PC-9 (cell line): Measurements from ENCODE around the gene RRAS. TPM values are rescaled to one million over a fixed set of nuclear protein-coding genes. Genes with fewer than 3 reads are reported as not detected.
A peak's percentile ranks its signal among the peaks of the same experiment; 100 is the strongest.

Source experiments
- Bru-seq: library from RNA; stranded (reverse); fragments of 400-500 nt; gene quantifications from one replicate; lab custom pipeline; 2021; lab: Mats Ljungman, UMichigan
- BruChase-seq, 2 experiments: library from RNA; stranded (reverse); fragments of 400-500 nt; gene quantifications; one replicate each; lab custom pipeline; 2021; lab: Mats Ljungman, UMichigan
- BruUV-seq: library from RNA; stranded (reverse); fragments of 400-500 nt; replicated peaks from 2 replicates; lab custom pipeline; 2021; lab: Mats Ljungman, UMichigan
- CTCF ChIA-PET: fragments of 300-600 bp; sonication (Branson Sonifier 250); formaldehyde crosslinking; loops from one replicate; lab custom pipeline; 2022; ENCODE audit warnings: antibody characterized with exemption; lab: Charles Lee
- POLR2A ChIA-PET: fragments of 300-600 bp; sonication (Branson Sonifier 250); formaldehyde crosslinking; loops from one replicate; lab custom pipeline; 2022; ENCODE audit warnings: antibody characterized with exemption; ENCODE audit not compliant: unreplicated experiment; lab: Charles Lee
- DNase-seq, 2 experiments: peaks; one replicate each; pipeline versions ENCODE4 v3.0.0 to v3.0.0-alpha.2; 2015 to 2022; ENCODE audit warnings: mixed read lengths in 1 of 2
- H2AFZ ChIP-seq: fragments of 200-600 bp; sonication (generic); 2 replicates; pipeline ENCODE4 v1.8.1; 2017; ENCODE audit warnings: antibody characterized with exemption
- H3F3A ChIP-seq: fragments of 200-600 bp; sonication (generic); 2 replicates; pipeline ENCODE4 v1.8.1; 2017; ENCODE audit warnings: antibody characterized with exemption, mild to moderate bottlenecking, low read depth; ENCODE audit not compliant: insufficient read depth
- H3K27ac ChIP-seq: fragments of 200-600 bp; sonication (generic); 2 replicates; pipeline ENCODE4 v1.6.1; 2016; ENCODE audit warnings: mixed run types
- H3K27me3 ChIP-seq: fragments of 200-600 bp; sonication (generic); 2 replicates; pipeline ENCODE4 v1.6.1; 2016; ENCODE audit warnings: low read depth, mixed run types; ENCODE audit not compliant: insufficient read depth
- H3K36me3 ChIP-seq: fragments of 200-600 bp; sonication (generic); 2 replicates; pipeline ENCODE4 v1.6.1; 2016; ENCODE audit warnings: low read depth, mixed run types
- H3K4me1 ChIP-seq: fragments of 200-600 bp; sonication (generic); replicated peaks from 2 replicates; pipeline ENCODE4 v1.6.1; 2016; ENCODE audit warnings: mixed run types; ENCODE audit not compliant: insufficient read depth
- H3K4me2 ChIP-seq: fragments of 200-600 bp; sonication (generic); 2 replicates; pipeline ENCODE4 v1.6.1; 2017; ENCODE audit warnings: mixed run types
- H3K4me3 ChIP-seq: fragments of 200-600 bp; sonication (generic); 2 replicates; pipeline ENCODE4 v1.6.1; 2016; ENCODE audit warnings: mixed run types
- H3K79me2 ChIP-seq: fragments of 200-600 bp; sonication (generic); 2 replicates; pipeline ENCODE4 v1.6.1; 2017; ENCODE audit warnings: low read depth, mixed run types
- H3K9me2 ChIP-seq: fragments of 200-600 bp; sonication (generic); 2 replicates; pipeline ENCODE4 v1.8.1; 2017; ENCODE audit warnings: mild to moderate bottlenecking; ENCODE audit not compliant: insufficient read depth
- H3K9me3 ChIP-seq: fragments of 200-600 bp; sonication (generic); 2 replicates; pipeline ENCODE4 v1.8.1; 2016; ENCODE audit warnings: low read depth; ENCODE audit not compliant: insufficient read depth
- H4K20me1 ChIP-seq: fragments of 200-600 bp; sonication (generic); 2 replicates; pipeline ENCODE4 v1.8.1; 2017; ENCODE audit not compliant: insufficient read depth
- EZH2 ChIP-seq: fragments of 200-600 bp; sonication (generic); IDR thresholded peaks from 2 replicates; pipeline ENCODE4 v1.8.0; 2017; ENCODE audit warnings: antibody characterized with exemption, low read depth
- intact Hi-C: fragments of 100-400 bp; cut with micrococcal nuclease; formaldehyde crosslinking; loops from one replicate; pipeline ENCODE4 v1.10.0; 2022; ENCODE audit not compliant: unreplicated experiment
- long read RNA-seq: library from polyadenylated mRNA; stranded (forward); transcript quantifications from one replicate; pipeline ENCODE4 v2.0.0, GENCODE V29; 2022
- total RNA-seq: library from RNA; stranded (reverse); gene quantifications from 2 replicates; pipeline ENCODE4 v1.2.3, GENCODE V29; 2021
- TF ChIP-seq, protein P1 (sequence below): fragments of 200-600 bp; sonication (generic); conservative IDR thresholded peaks from 2 replicates; pipeline ENCODE4 v1.6.1; 2017; ENCODE audit warnings: mixed run types, antibody characterized with exemption, mild to moderate bottlenecking, moderate library complexity

Gene RRAS
- total RNA-seq, result 36.6 and 40.6 TPM in 2 replicates
- percentile 44 among the genes with signal in this experiment for Bru-seq, nascent RNA
- percentile 45 among the genes with signal in this experiment for BruChase-seq, experiment 1, labeled RNA remaining after a 2-hour chase
- BruChase-seq, experiment 2, labeled RNA remaining after a 6-hour chase, result percentile 59 among the genes with signal in this experiment
- long read RNA-seq, transcript RRAS-201 (6 exons, 1,044 nt), result major isoform, 107 of 113 reads
- long read RNA-seq, partial matches to known transcripts, result 0 of 113 reads
- long read RNA-seq, other reads (novel, unspliced or antisense), result 6 of 113 reads

DNA sequence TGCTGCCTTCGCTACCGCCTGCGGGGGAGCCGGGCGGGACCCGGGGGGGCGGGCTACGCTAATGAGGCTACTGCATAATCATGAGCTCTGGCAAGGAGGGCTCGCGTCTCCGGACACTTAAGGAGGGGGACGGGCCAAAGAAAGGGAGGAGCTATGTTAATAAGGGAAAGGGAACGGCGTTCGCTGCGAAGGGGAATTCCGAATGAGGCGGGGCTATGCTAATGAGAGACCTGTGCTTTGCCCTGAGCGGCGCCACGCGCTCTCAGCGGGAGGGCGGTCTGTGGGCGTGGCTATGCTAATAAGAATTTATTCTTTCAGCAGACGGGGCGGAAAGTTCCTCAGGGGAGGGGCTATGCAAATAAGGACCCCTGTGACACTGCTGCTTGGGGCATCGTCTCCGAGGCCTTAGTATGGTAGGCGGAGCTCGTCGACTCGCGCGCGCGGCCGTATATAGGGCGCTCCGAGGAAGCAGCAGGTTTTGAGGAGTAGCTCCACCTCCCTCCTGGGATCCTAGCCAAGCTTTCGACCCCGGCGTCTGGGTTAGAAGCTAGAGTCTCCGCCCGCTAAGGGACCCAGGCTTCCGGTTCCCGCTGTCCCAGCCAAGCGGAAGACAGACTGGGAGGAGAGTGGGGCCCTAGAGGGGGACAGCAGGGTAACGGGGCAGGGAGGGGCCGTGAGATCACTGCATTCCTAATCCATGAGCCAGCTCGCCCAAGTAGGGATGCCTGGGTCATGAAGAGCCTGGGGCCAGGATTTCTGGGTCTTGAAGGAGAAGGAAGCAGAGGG lies at the start of gene RRAS:
RRAS (minus strand) TSS at position 31 of the 786 bp plus-strand sequence. CDS start 45 bp downstream, outside the sequence.
- intact Hi-C loops, result loop anchor here (1.0 to 10.0 kb wide), 9 partner anchors 28 to 768 kb away; partner anchors contain the start of genes AKT1S1, ALDH16A1, GYS1 and NOSIP
- peaks cover 37% of the 10 kb centered on the region for H3K4me1 ChIP-seq

GRCh38 chr19:49689133-49690078 lies 49.5 kb upstream of the RRAS start, which contains the start of gene ADM5:
ADM5 (plus strand) TSS chr19:49689594; CDS start chr19:49689838, 244 bp downstream.
- TF ChIP-seq, protein P1, sequence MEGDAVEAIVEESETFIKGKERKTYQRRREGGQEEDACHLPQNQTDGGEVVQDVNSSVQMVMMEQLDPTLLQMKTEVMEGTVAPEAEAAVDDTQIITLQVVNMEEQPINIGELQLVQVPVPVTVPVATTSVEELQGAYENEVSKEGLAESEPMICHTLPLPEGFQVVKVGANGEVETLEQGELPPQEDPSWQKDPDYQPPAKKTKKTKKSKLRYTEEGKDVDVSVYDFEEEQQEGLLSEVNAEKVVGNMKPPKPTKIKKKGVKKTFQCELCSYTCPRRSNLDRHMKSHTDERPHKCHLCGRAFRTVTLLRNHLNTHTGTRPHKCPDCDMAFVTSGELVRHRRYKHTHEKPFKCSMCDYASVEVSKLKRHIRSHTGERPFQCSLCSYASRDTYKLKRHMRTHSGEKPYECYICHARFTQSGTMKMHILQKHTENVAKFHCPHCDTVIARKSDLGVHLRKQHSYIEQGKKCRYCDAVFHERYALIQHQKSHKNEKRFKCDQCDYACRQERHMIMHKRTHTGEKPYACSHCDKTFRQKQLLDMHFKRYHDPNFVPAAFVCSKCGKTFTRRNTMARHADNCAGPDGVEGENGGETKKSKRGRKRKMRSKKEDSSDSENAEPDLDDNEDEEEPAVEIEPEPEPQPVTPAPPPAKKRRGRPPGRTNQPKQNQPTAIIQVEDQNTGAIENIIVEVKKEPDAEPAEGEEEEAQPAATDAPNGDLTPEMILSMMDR, result no peak
- no peak for TF ChIP-seq EZH2
- ChIA-PET POLR2A (no interaction called here), CTCF (no interaction called here)
- Histone ChIP-seq H3K4me2 (no peak within 1 kb of the TSS), H3K4me3 (no peak within 1 kb of the TSS), H3K4me1 (no peaks in the 10 kb centered on the region), H3K36me3 (peaks cover 17% of the 10 kb centered on the region), H3K9me2 (no peaks in the 10 kb centered on the region), H4K20me1 (peaks cover 56% of the 10 kb centered on the region), H3K27ac (no peak within 1 kb of the TSS), H3K79me2 (peaks cover 7% of the 10 kb centered on the region; the same call in 1 of the 2 replicates), H3F3A (peaks cover 50% of the 10 kb centered on the region; the same call in 1 of the 2 replicates), H3K9me3 (no peaks in the 10 kb centered on the region), H2AFZ (no peak within 1 kb of the TSS), H3K27me3 (no peaks in the 10 kb centered on the region)
- intact Hi-C loops, result no loop called here
- BruUV-seq, result no TSS peak
- DNase-seq, result no peak

More for the DNA sequence above, at the start of gene RRAS:
- peak within 1 kb of the TSS; percentile 98 for H3K4me2 ChIP-seq
- no TSS peak for BruUV-seq
- H3K36me3 ChIP-seq, result peaks cover 8% of the 10 kb centered on the region
- no peak for TF ChIP-seq EZH2
- TF ChIP-seq, protein P1, result no peak
- H3K79me2 ChIP-seq, result peaks cover 38% of the 10 kb centered on the region
- peak within 1 kb of the TSS; percentile 100 for H3K27ac ChIP-seq
- peak within 1 kb of the TSS; percentile 80 for H3K4me3 ChIP-seq
- peak; percentile 99 for DNase-seq
- H4K20me1 ChIP-seq, result peaks cover 18% of the 10 kb centered on the region; the same call in 1 of the 2 replicates
- H3K9me3 ChIP-seq, result no peaks in the 10 kb centered on the region
- peaks cover 14% of the 10 kb centered on the region for H3F3A ChIP-seq
- no peaks in the 10 kb centered on the region for H3K9me2 ChIP-seq
- no peaks in the 10 kb centered on the region for H3K27me3 ChIP-seq
- ChIA-PET CTCF (interaction anchor here (0.5 to 1.5 kb wide), 9 partner anchors 24 to 1368 kb away, joined by 3 to 13 read pairs (median 4); partner anchors contain the start of genes AP2A1 and PRRG2), POLR2A (interaction anchor here (0.5 to 2.4 kb wide), 30 partner anchors 8 to 1455 kb away, joined by 3 to 70 read pairs (median 6); partner anchors contain the start of genes AKT1S1, ALDH16A1, AP2A1 and FUZ)
- peak within 1 kb of the TSS; percentile 52; the same call in 1 of the 2 replicates for H2AFZ ChIP-seq
